WI38 (cell line): ENCODE data around the gene PAX2.

ENCODE experiments used
- H3K4me3 ChIP-seq: 2 replicates; pipeline ENCODE4 v1.5.1; 2011; ENCODE audit warnings: low read depth, mild to moderate bottlenecking, control low read depth, low read length
- TF ChIP-seq, protein P1 (sequence below): IDR thresholded peaks from 2 replicates; pipeline ENCODE4 v1.5.1; 2012; ENCODE audit warnings: low read depth, mild to moderate bottlenecking, control low read depth, low read length

Gene PAX2

GRCh38 chr10:100751211-100751933 is 6.0 kb downstream of the PAX2 start:
- no peak overlapping the region for H3K4me3 ChIP-seq
- TF ChIP-seq, protein P1, sequence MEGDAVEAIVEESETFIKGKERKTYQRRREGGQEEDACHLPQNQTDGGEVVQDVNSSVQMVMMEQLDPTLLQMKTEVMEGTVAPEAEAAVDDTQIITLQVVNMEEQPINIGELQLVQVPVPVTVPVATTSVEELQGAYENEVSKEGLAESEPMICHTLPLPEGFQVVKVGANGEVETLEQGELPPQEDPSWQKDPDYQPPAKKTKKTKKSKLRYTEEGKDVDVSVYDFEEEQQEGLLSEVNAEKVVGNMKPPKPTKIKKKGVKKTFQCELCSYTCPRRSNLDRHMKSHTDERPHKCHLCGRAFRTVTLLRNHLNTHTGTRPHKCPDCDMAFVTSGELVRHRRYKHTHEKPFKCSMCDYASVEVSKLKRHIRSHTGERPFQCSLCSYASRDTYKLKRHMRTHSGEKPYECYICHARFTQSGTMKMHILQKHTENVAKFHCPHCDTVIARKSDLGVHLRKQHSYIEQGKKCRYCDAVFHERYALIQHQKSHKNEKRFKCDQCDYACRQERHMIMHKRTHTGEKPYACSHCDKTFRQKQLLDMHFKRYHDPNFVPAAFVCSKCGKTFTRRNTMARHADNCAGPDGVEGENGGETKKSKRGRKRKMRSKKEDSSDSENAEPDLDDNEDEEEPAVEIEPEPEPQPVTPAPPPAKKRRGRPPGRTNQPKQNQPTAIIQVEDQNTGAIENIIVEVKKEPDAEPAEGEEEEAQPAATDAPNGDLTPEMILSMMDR, result no peak

GRCh38 chr10:100755821-100756220 is 10.4 kb downstream of the PAX2 start:
- H3K4me3 ChIP-seq, result no peak overlapping the region
- TF ChIP-seq, protein P1, result no peak

DNA sequence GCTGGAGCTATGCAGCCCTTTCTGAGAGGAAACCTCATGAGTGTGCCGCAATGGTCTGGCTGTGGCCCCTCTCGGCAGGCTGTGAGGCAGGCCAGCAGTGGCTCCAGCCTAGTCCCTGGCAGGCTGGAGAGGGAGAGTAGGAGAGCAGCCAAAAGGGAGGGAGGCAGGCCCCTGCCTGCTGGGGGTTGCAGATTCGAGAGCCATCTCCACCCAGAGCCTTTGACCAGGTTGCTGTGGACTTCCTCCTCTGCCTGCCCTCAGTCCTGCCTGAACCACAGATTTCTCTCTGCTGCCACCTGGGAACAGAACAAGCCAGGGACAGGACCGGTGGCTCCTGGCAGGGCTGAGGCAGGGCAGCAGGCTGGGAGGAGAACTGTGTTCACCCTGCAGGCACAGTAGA is 13.9 kb downstream of the PAX2 start:
- H3K4me3 ChIP-seq, result no peak overlapping the region
- TF ChIP-seq, protein P1, result no peak

- TF ChIP-seq, protein P1, result no peak
- H3K4me3 ChIP-seq, result no peak overlapping the region
Measured at GRCh38 chr10:100760726-100761125, 15.3 kb downstream of the PAX2 start.

DNA sequence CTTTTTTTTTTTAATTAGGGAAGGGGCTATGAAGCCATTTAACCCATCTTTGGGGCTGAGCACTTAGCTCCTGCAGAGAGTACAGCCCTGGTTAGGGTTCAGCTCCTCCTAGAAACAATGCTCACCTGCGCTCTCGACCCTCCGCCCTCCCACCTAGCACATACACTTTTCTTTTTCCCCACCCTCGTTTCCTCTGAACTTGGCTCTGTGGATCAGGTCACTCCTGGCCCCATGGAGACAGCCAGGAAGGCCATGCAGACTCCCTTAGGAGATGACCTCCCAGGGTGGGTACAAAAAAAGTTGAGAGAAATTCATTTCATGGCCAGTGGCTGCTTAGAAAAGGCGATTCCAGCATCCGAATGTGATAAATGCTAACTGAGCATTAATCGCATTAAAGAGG is 15.8 kb downstream of the PAX2 start:
- no peak overlapping the region for H3K4me3 ChIP-seq
- TF ChIP-seq, protein P1, result no peak

- no peak overlapping the region for H3K4me3 ChIP-seq
- TF ChIP-seq, protein P1, result no peak
Measured at GRCh38 chr10:100763043-100763747, 17.8 kb downstream of the PAX2 start.

GRCh38 chr10:100766693-100767421 is 21.5 kb downstream of the PAX2 start:
- TF ChIP-seq, protein P1, result no peak
- H3K4me3 ChIP-seq, result no peak overlapping the region
